ENCODE measurements around the gene OGFR. TPM values are rescaled to one million over a fixed set of nuclear protein-coding genes. Genes with fewer than 3 reads are reported as not detected.

OGFR gene
- total RNA-seq, 1 experiment from 2014 or later: 80.1 TPM

DNA sequence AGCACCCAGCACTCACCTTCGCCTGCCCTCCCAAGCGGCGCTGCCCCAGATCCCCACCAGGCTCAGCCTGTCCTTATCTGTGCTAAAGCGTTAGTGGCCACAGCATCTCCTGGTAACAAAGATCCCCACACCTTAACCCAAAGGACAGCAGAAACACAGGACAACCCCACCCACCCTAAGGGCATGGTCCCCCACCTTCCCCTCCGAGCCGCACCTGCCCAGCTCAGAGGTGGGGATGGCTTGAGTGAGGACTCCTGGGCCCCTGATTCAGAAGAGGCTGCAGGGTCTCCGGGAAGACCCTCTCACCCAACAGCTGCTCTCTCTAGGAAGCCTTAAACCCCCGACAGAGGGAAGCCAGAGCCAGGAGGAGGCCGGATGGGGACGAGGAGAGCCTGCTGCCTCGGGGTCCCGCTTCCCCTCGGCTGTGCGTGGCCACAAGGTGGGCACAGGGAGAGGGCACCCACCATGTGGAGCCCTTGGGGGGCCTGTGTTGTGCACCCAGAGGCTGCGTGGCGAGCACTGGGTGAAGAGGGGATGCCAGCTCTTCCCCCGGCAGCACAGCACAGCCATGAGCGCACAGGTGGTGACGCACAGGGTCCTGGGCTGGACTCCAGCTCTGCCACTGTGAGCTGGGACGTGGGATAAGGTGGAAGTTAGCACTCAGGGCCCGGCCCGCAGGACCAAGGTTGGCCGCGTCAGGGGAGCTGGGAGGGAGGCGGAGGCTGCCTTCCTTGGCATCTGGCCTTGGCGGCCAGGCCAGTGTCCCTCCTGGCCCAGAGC, 40.3 kb upstream of the OGFR start:
- DNase-seq: no peak
- BruUV-seq (replicated peaks): no TSS peak
- CTCF ChIA-PET: no interaction called here
- no peak overlapping the region for H3K27ac Mint-ChIP-seq (ENCODE audit: unreplicated experiment)
- H3K9me3 Mint-ChIP-seq (ENCODE audit: low read depth, unreplicated experiment): no peaks in the 10 kb centered on the region
- no peak for TF ChIP-seq CTCF (IDR thresholded peaks at IDR 0.05; ENCODE audit: unreplicated experiment)
- H3K27me3 Mint-ChIP-seq (ENCODE audit: unreplicated experiment): peaks cover 70% of the 10 kb centered on the region
- H3K36me3 Mint-ChIP-seq (ENCODE audit: insufficient read depth, unreplicated experiment): peaks cover 7% of the 10 kb centered on the region
- intact Hi-C loops (cut with micrococcal nuclease; ENCODE audit: unreplicated experiment): no loop called here
- H3K4me1 Mint-ChIP-seq (ENCODE audit: low read depth, unreplicated experiment): peaks cover 30% of the 10 kb centered on the region
- no peak overlapping the region for H3K4me3 Mint-ChIP-seq (ENCODE audit: low read depth, unreplicated experiment)

- BruUV-seq (replicated peaks): no TSS peak
- H3K27ac Mint-ChIP-seq (ENCODE audit: unreplicated experiment): no peak overlapping the region
These were observed 39.6 kb upstream of the OGFR start for GRCh38 chr20:62765021-62765420.

DNA sequence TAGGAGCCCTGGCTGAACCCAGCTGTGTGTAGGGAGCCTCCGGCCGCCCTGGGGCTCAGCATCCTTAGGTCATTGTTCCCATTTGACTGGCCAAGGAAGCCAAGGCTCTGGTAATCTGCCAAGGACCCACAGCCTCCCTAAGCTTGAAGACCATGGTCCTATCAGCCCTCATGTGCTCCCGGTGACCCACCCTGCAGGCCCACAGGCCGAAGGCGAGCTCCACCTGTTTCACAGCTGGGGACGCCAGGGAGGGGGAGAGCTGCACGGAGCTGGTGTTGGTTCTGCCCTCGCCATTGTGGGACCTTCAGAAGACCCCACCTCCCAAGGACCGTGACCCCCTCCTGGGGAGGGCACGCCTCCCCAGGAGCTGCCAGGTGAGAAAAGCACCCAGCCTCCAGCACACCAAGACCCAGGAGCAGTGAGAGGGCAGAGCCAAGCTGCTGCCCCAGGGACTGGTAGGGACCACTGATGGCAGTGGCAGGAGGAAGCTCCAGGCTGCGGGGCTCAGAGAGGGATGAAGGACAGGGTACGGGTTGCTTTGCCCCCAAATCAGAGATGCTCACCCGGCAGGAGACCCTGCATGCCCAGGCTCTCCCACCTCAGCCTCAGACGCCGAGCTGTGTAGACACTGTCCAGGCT, 39.1 kb upstream of the OGFR start:
- CTCF ChIA-PET: no interaction called here
- no TSS peak for BruUV-seq (replicated peaks)
- no peak for TF ChIP-seq CTCF (IDR thresholded peaks at IDR 0.05; ENCODE audit: unreplicated experiment)
- H3K9me3 Mint-ChIP-seq (ENCODE audit: low read depth, unreplicated experiment): no peaks in the 10 kb centered on the region
- peaks cover 7% of the 10 kb centered on the region for H3K36me3 Mint-ChIP-seq (ENCODE audit: insufficient read depth, unreplicated experiment)
- no peak for DNase-seq
- intact Hi-C loops (cut with micrococcal nuclease; ENCODE audit: unreplicated experiment): no loop called here
- peaks cover 32% of the 10 kb centered on the region for H3K4me1 Mint-ChIP-seq (ENCODE audit: low read depth, unreplicated experiment)
- H3K27me3 Mint-ChIP-seq (ENCODE audit: unreplicated experiment): peaks cover 62% of the 10 kb centered on the region
- no peak overlapping the region for H3K4me3 Mint-ChIP-seq (ENCODE audit: low read depth, unreplicated experiment)
- H3K27ac Mint-ChIP-seq (ENCODE audit: unreplicated experiment): no peak overlapping the region

More at GRCh38 chr20:62765021-62765420, 39.6 kb upstream of the OGFR start:
- Mint-ChIP-seq H3K4me3 (ENCODE audit: low read depth, unreplicated experiment) (no peak overlapping the region), H3K9me3 (ENCODE audit: low read depth, unreplicated experiment) (no peaks in the 10 kb centered on the region), H3K27me3 (ENCODE audit: unreplicated experiment) (peaks cover 63% of the 10 kb centered on the region), H3K4me1 (ENCODE audit: low read depth, unreplicated experiment) (peaks cover 32% of the 10 kb centered on the region), H3K36me3 (ENCODE audit: insufficient read depth, unreplicated experiment) (peaks cover 7% of the 10 kb centered on the region)
- CTCF ChIA-PET: no interaction called here
- TF ChIP-seq CTCF (IDR thresholded peaks at IDR 0.05; ENCODE audit: unreplicated experiment): no peak
- DNase-seq: no peak
- intact Hi-C loops (cut with micrococcal nuclease; ENCODE audit: unreplicated experiment): no loop called here

DNA sequence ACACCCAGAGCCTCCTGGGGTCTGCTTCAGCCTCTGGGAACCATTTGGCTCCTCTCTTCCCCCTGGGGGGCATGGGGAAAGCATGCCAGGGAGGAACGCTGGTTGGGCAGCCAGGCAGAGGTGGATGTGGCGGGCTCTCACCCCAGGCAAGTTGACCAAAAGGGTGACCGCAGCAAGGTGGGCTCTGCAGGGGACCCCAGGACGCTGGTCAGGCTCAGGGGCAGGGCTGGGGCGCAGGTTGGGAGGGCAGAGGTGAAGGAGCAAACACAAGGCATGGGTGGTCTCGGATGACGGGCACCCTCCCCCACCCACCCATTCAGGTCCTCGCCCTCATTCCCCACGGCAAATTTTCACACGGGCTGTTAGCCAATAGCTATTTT, 38.6 kb upstream of the OGFR start:
- TF ChIP-seq CTCF (IDR thresholded peaks at IDR 0.05; ENCODE audit: unreplicated experiment): no peak
- CTCF ChIA-PET: interaction anchor here (1.2 to 1.3 kb wide), 2 partner anchors 26 to 80 kb away, joined by 3 read pairs; no protein-coding TSS in a partner anchor
- no peak overlapping the region for H3K27ac Mint-ChIP-seq (ENCODE audit: unreplicated experiment)

More for the DNA sequence above, 38.6 kb upstream of the OGFR start:
- peaks cover 63% of the 10 kb centered on the region for H3K27me3 Mint-ChIP-seq (ENCODE audit: unreplicated experiment)
- no peak overlapping the region for H3K4me3 Mint-ChIP-seq (ENCODE audit: low read depth, unreplicated experiment)
- intact Hi-C loops (cut with micrococcal nuclease; ENCODE audit: unreplicated experiment): no loop called here
- BruUV-seq (replicated peaks): no TSS peak
- peaks cover 32% of the 10 kb centered on the region for H3K4me1 Mint-ChIP-seq (ENCODE audit: low read depth, unreplicated experiment)
- H3K9me3 Mint-ChIP-seq (ENCODE audit: low read depth, unreplicated experiment): no peaks in the 10 kb centered on the region
- H3K36me3 Mint-ChIP-seq (ENCODE audit: insufficient read depth, unreplicated experiment): peaks cover 7% of the 10 kb centered on the region
- no peak for DNase-seq

Measured in Calu3 (cell line).